GM12878 (cell line): ENCODE results near the gene ARX. TPM values are rescaled to one million over a fixed set of nuclear protein-coding genes. Genes with fewer than 3 reads are reported as not detected.

Experiments
- ATAC-seq: fragments of 200-7000 bp; cut with Tn5 transposase; 3 replicates; pipeline ENCODE4 v1.9.1; 2020; ENCODE audit warnings: mild to moderate bottlenecking, moderate library complexity
- BruUV-seq: library from RNA; stranded (reverse); fragments of 400-500 nt; replicated peaks from 2 replicates; lab custom pipeline; 2021; lab: Mats Ljungman, UMichigan
- CTCF ChIA-PET: fragments of 300-600 bp; sonication (Branson Sonifier 250); formaldehyde crosslinking; extraction: SDS; loops from one replicate; lab custom pipeline; 2021; ENCODE audit warnings: inconsistent platforms; lab: Yijun Ruan, JAX
- POLR2A ChIA-PET: fragments of 350-600 bp; formaldehyde crosslinking; extraction: SDS; loops from one replicate; lab custom pipeline; 2021; ENCODE audit warnings: inconsistent platforms; lab: Charles Lee
- RAD21 ChIA-PET: fragments of 300-600 bp; sonication (Branson Sonifier 250); formaldehyde crosslinking; loops from one replicate; lab custom pipeline; 2023; ENCODE audit warnings: antibody characterized with exemption; ENCODE audit not compliant: unreplicated experiment; lab: Charles Lee
- SMC1A ChIA-PET: fragments of 300-600 bp; sonication (Branson Sonifier 250); formaldehyde crosslinking; loops from one replicate; lab custom pipeline; 2023; ENCODE audit not compliant: unreplicated experiment, uncharacterized antibody; lab: Charles Lee
- DNase-seq: peaks from one replicate; pipeline ENCODE4 v3.0.0-alpha.2; 2011; ENCODE audit warnings: low read depth, low spot score
- FAIRE-seq: peaks from 3 replicates; lab custom pipeline; 2011; peaks lifted over from hg19 to GRCh38; lab: Jason Lieb, UNC
- H2AFZ ChIP-seq: 2 replicates; pipeline ENCODE4 v1.6.0; 2011; ENCODE audit warnings: low read depth, low read length, control low read depth; ENCODE audit not compliant: control insufficient read depth
- H3K27ac ChIP-seq: 2 replicates; pipeline ENCODE4 v1.5.1; 2011; ENCODE audit warnings: control low read depth; ENCODE audit not compliant: control insufficient read depth, insufficient read depth
- H3K27me3 ChIP-seq, 2 experiments: replicated peaks in 1 of 2; 2 replicates each; pipeline versions ENCODE4 v1.6.0 to v1.6.1; 2011; ENCODE audit warnings: low read length in 1 of 2; ENCODE audit not compliant: control insufficient read depth in 2 of 2, insufficient read depth in 2 of 2
- H3K36me3 ChIP-seq, 2 experiments: 2 replicates each; pipeline ENCODE4 v1.5.1; 2011; ENCODE audit warnings: low read length in 1 of 2; ENCODE audit not compliant: control insufficient read depth in 2 of 2, insufficient read depth in 2 of 2
- H3K4me1 ChIP-seq: 2 replicates; pipeline ENCODE4 v1.6.1; 2011; ENCODE audit warnings: mild to moderate bottlenecking, low read length, moderate library complexity, mixed read lengths; ENCODE audit not compliant: control insufficient read depth, insufficient read depth
- H3K4me2 ChIP-seq: 2 replicates; pipeline ENCODE4 v1.6.0; 2011; ENCODE audit warnings: control low read depth; ENCODE audit not compliant: control insufficient read depth, insufficient read depth
- H3K4me3 ChIP-seq: fragments of 200-600 bp; sonication (generic); 2 replicates; pipeline ENCODE4 v1.5.1; 2016
- H3K79me2 ChIP-seq: 2 replicates; pipeline ENCODE4 v1.6.0; 2011; ENCODE audit warnings: low read length; ENCODE audit not compliant: control insufficient read depth, insufficient read depth
- H3K9ac ChIP-seq: 2 replicates; pipeline ENCODE4 v1.8.0; 2011; ENCODE audit warnings: low read length, control low read depth, mixed read lengths; ENCODE audit not compliant: control insufficient read depth, insufficient read depth
- H3K9me3 ChIP-seq: replicated peaks from 3 replicates; pipeline ENCODE4 v1.5.1; 2011; ENCODE audit warnings: mild to moderate bottlenecking, low read length; ENCODE audit not compliant: control insufficient read depth, insufficient read depth
- H4K20me1 ChIP-seq: 2 replicates; pipeline ENCODE4 v1.6.0; 2011; ENCODE audit not compliant: control insufficient read depth, insufficient read depth
- EED ChIP-seq: sonication (generic); IDR thresholded peaks from 2 replicates; pipeline ENCODE4 v1.6.1; 2016; ENCODE audit warnings: antibody characterized with exemption, low read depth
- EZH2 ChIP-seq: IDR thresholded peaks from 2 replicates; pipeline ENCODE4 v1.6.1; 2012; ENCODE audit warnings: low read depth, mild to moderate bottlenecking, control low read depth, inconsistent platforms, low read length, borderline replicate concordance; ENCODE audit not compliant: control insufficient read depth
- HDAC6 ChIP-seq: fragments of 200-600 bp; sonication (generic); IDR thresholded peaks from one replicate; pipeline ENCODE4 v1.8.0; 2017; ENCODE audit warnings: antibody characterized with exemption; ENCODE audit not compliant: unreplicated experiment
- JUND ChIP-seq: IDR thresholded peaks from 2 replicates; pipeline ENCODE4 v1.6.1; 2012; ENCODE audit warnings: low read depth, mild to moderate bottlenecking, low read length, improper control_type of control experiment, moderate library complexity
- KDM1A ChIP-seq: fragments of 200-600 bp; sonication (generic); IDR thresholded peaks from 2 replicates; pipeline ENCODE4 v1.6.1; 2016; ENCODE audit warnings: borderline replicate concordance
- NFXL1 ChIP-seq: fragments of 450-650 bp; IDR thresholded peaks from 2 replicates; pipeline ENCODE4 v1.6.1; 2017; ENCODE audit warnings: antibody characterized with exemption, mild to moderate bottlenecking, borderline replicate concordance
- SP1 ChIP-seq: IDR thresholded peaks from one replicate; pipeline ENCODE4 v1.6.1; 2011; ENCODE audit warnings: low read depth, low read length
- STAT3 ChIP-seq: IDR thresholded peaks from 2 replicates; pipeline ENCODE4 v1.6.1; 2011; ENCODE audit warnings: low read depth, low read length, improper control_type of control experiment
- YBX1 ChIP-seq: fragments of 450-650 bp; IDR thresholded peaks from 2 replicates; pipeline ENCODE4 v1.6.1; 2016; ENCODE audit warnings: antibody characterized with exemption
- ZBED1 ChIP-seq: IDR thresholded peaks from 2 replicates; pipeline ENCODE4 v1.6.1; 2016; ENCODE audit warnings: borderline replicate concordance
- ZNF24 ChIP-seq: fragments of 450-650 bp; IDR thresholded peaks from 2 replicates; pipeline ENCODE4 v1.6.1; 2017; ENCODE audit warnings: antibody characterized with exemption, mild to moderate bottlenecking
- ZNF384 ChIP-seq: IDR thresholded peaks from 2 replicates; pipeline ENCODE4 v1.6.1; 2012; ENCODE audit warnings: low read depth, mild to moderate bottlenecking, low read length, improper control_type of control experiment, borderline replicate concordance
- ZZZ3 ChIP-seq: IDR thresholded peaks from 2 replicates; pipeline ENCODE4 v1.6.1; 2011; ENCODE audit warnings: low read depth; ENCODE audit not compliant: control insufficient read depth, insufficient read length
- WGBS: methylation state at CpG from one replicate; pipeline ENCODE4 v1.1.6; 2016; ENCODE audit warnings: low lambda C conversion rate; ENCODE audit not compliant: insufficient replicate concordance, insufficient coverage; ENCODE audit errors: missing lambda C conversion rate; 5-methylcytosine and 5-hydroxymethylcytosine counted together
- in situ Hi-C: fragments of 300-500 bp; cut with MboI; formaldehyde crosslinking; loops from 9 replicates; pipeline ENCODE4 v1.14.3; 2018; ENCODE audit warnings: mixed read lengths
- intact Hi-C: fragments of 100-400 bp; cut with micrococcal nuclease; formaldehyde crosslinking; loops from one replicate; pipeline ENCODE4 v1.14.2; 2022; ENCODE audit not compliant: unreplicated experiment
- polyA plus RNA-seq, 11 experiments: library from polyadenylated mRNA; depleted of rRNA in 4 of 11; unstranded in 6 of 11; stranded (reverse) in 5 of 11; fragments of >200 nt; fragmentation: Nextera tagmentation in 4 of 11; fragmentation: Illumina TruSeq in 1 of 11; extraction: Ambion mirVana in 4 of 11; extraction: Trizol in 1 of 11; gene quantifications; 1 replicate in 1 of 11; 2 replicates in 10 of 11; pipeline versions ENCODE4 v1.2.1 to v1.2.3, GENCODE V29; 2011 to 2016; ENCODE audit warnings: inconsistent platforms in 2 of 11, missing spikeins in 2 of 11, low read depth in 1 of 11
- total RNA-seq, 4 experiments: library from RNA; depleted of rRNA in 3 of 4; stranded (reverse); fragments of >200 nt in 3 of 4; fragmentation: Illumina TruSeq in 1 of 4; extraction: Trizol in 1 of 4; gene quantifications; 2 replicates each; pipeline versions ENCODE4 v1.2.1 to v1.2.3, GENCODE V29; 2013 to 2021
- TF ChIP-seq, protein P1 (sequence below): fragments of 450-650 bp; IDR thresholded peaks from 2 replicates; pipeline ENCODE4 v1.6.1; 2017; ENCODE audit warnings: mild to moderate bottlenecking, moderate library complexity
- TF ChIP-seq, protein P2 (sequence below): fragments of 150-350 bp; IDR thresholded peaks from 2 replicates; pipeline ENCODE4 v1.6.1; 2016; ENCODE audit warnings: low read depth, low read length

Gene ARX
- total and polyA plus RNA-seq, 10 of the 15 experiments (the other 5 are each of a cell fraction or from before 2014, with no cell fraction given), result 0.03 TPM; not detected in 9

DNA sequence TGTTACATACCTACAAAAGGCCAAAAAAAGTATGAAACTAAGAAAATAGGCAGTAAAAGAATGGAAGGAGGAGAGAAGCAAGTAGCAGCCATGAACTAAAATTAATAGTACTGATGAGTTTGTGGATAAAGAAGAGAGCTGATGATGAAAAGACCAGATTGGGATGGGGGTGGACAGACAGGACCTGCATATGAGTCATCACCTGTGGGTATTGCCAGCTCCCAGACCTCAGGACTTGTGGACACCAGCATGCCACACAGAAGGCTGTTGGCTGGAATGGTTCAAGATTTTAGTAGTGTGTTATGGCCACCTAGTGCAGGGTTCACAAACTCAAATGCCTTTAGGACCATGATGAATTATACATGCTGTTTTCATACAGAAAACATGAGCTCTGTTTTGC is 58.9 kb downstream of the ARX start (continued):
- TF ChIP-seq, protein P1, sequence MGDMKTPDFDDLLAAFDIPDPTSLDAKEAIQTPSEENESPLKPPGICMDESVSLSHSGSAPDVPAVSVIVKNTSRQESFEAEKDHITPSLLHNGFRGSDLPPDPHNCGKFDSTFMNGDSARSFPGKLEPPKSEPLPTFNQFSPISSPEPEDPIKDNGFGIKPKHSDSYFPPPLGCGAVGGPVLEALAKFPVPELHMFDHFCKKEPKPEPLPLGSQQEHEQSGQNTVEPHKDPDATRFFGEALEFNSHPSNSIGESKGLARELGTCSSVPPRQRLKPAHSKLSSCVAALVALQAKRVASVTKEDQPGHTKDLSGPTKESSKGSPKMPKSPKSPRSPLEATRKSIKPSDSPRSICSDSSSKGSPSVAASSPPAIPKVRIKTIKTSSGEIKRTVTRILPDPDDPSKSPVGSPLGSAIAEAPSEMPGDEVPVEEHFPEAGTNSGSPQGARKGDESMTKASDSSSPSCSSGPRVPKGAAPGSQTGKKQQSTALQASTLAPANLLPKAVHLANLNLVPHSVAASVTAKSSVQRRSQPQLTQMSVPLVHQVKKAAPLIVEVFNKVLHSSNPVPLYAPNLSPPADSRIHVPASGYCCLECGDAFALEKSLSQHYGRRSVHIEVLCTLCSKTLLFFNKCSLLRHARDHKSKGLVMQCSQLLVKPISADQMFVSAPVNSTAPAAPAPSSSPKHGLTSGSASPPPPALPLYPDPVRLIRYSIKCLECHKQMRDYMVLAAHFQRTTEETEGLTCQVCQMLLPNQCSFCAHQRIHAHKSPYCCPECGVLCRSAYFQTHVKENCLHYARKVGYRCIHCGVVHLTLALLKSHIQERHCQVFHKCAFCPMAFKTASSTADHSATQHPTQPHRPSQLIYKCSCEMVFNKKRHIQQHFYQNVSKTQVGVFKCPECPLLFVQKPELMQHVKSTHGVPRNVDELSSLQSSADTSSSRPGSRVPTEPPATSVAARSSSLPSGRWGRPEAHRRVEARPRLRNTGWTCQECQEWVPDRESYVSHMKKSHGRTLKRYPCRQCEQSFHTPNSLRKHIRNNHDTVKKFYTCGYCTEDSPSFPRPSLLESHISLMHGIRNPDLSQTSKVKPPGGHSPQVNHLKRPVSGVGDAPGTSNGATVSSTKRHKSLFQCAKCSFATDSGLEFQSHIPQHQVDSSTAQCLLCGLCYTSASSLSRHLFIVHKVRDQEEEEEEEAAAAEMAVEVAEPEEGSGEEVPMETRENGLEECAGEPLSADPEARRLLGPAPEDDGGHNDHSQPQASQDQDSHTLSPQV, result no peak
- no peak for TF ChIP-seq YBX1
- no peak for TF ChIP-seq EED
- TF ChIP-seq EZH2, result no peak
- no peak for TF ChIP-seq SP1

DNA sequence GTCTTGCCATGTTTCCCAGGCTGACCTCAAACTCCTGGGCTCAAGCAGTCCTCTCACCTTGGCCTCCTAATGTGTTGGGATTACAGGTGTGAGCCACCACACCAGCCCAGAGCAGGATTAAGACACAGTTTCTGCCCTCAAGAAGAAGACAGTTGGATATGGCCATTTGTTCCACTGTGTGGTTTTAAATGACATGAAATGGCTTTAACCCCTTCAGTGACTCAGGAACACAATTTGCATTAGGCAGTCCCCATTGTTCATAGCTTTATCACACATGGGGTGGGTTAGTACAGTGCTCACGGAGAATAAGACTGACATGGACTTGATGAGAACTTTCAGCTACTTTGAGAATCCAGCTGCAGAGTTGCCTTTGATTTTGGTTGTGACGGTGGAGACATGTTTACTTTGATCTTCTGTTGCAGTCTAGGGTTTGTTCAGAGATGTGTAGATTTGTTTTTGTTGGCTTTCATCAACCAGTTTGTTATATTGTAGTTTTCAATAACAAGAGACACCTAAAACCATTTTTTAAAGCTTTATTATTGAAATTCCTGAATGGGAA is 60.3 kb downstream of the ARX start:
- Histone ChIP-seq H2AFZ (no peak overlapping the region), H3K9ac (no peak overlapping the region), H3K4me2 (no peak overlapping the region), H4K20me1 (no peaks in the 10 kb centered on the region), H3K27ac (no peak overlapping the region), H3K36me3 (no peaks in the 10 kb centered on the region), H3K79me2 (no peaks in the 10 kb centered on the region), H3K27me3 (no peaks in the 10 kb centered on the region), H3K9me3 (no peaks in the 10 kb centered on the region), H3K4me1 (no peaks in the 10 kb centered on the region), H3K4me3 (no peak overlapping the region)
- intact Hi-C loops (no loop called here), in situ Hi-C loops (no loop called here)
- ChIA-PET CTCF (interaction anchor here (1.1 to 1.2 kb wide), 2 partner anchors 22 to 30 kb away, joined by 3 read pairs; no protein-coding TSS in a partner anchor), POLR2A (no interaction called here), RAD21 (no interaction called here), SMC1A (interaction anchor here (0.7 to 1.1 kb wide), 2 partner anchors 11 to 70 kb away, joined by 3 to 5 read pairs; no protein-coding TSS in a partner anchor)
- no peak for ATAC-seq
- FAIRE-seq, result no peak
- TF ChIP-seq ZNF384, result no peak
- TF ChIP-seq KDM1A, result no peak
- TF ChIP-seq ZNF24, result no peak
- no peak for TF ChIP-seq ZBED1
- no peak for TF ChIP-seq JUND
- no peak for TF ChIP-seq NFXL1
- TF ChIP-seq HDAC6, result no peak
- TF ChIP-seq STAT3, result no peak
- TF ChIP-seq, protein P2, sequence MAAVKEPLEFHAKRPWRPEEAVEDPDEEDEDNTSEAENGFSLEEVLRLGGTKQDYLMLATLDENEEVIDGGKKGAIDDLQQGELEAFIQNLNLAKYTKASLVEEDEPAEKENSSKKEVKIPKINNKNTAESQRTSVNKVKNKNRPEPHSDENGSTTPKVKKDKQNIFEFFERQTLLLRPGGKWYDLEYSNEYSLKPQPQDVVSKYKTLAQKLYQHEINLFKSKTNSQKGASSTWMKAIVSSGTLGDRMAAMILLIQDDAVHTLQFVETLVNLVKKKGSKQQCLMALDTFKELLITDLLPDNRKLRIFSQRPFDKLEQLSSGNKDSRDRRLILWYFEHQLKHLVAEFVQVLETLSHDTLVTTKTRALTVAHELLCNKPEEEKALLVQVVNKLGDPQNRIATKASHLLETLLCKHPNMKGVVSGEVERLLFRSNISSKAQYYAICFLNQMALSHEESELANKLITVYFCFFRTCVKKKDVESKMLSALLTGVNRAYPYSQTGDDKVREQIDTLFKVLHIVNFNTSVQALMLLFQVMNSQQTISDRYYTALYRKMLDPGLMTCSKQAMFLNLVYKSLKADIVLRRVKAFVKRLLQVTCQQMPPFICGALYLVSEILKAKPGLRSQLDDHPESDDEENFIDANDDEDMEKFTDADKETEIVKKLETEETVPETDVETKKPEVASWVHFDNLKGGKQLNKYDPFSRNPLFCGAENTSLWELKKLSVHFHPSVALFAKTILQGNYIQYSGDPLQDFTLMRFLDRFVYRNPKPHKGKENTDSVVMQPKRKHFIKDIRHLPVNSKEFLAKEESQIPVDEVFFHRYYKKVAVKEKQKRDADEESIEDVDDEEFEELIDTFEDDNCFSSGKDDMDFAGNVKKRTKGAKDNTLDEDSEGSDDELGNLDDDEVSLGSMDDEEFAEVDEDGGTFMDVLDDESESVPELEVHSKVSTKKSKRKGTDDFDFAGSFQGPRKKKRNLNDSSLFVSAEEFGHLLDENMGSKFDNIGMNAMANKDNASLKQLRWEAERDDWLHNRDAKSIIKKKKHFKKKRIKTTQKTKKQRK, result no peak
- TF ChIP-seq ZZZ3, result no peak
- 48% methylated on average over 2 of the region's 2 CpGs for WGBS
- DNase-seq, result no peak
- no TSS peak for BruUV-seq
